Prostate gland (tissue), 2 donors: ENCODE data around the gene GPR55.

Experiments
- CTCF ChIP-seq, 4 experiments: fragments of 200-600 bp in 2 of 4; fragments of 450-650 bp in 2 of 4; sonication (generic) in 2 of 4; IDR thresholded peaks; 1 replicate in 3 of 4; 2 replicates in 1 of 4; pipeline ENCODE4 v1.5.1; 2016 to 2019; ENCODE audit warnings: antibody characterized with exemption in 4 of 4, mild to moderate bottlenecking in 2 of 4, moderate library complexity in 2 of 4
- POLR2AphosphoS5 ChIP-seq: sonication (generic); formaldehyde crosslinking; IDR thresholded peaks from one replicate; pipeline ENCODE4 v1.6.1; 2017; ENCODE audit warnings: antibody characterized with exemption

- TF ChIP-seq CTCF (IDR thresholded peaks at IDR 0.05) (no peak), POLR2AphosphoS5 (no peak)
Observed at GRCh38 chr2:230879271-230879882, 45.7 kb downstream of the GPR55 start.
